ENCODE data around the gene CNIH2.

Gene CNIH2

GRCh38 chr11:66278363-66279091 lies 552 bp downstream of the CNIH2 start:
- DNase-seq = no peak

- no peak for DNase-seq
Measured at GRCh38 chr11:66279092-66279734, 1.2 kb downstream of the CNIH2 start.

- no peak for DNase-seq
Measured at GRCh38 chr11:66280428-66280827, 2.5 kb downstream of the CNIH2 start.

GRCh38 chr11:66281001-66281400 lies 3.0 kb downstream of the CNIH2 start:
- DNase-seq = no peak

- DNase-seq = no peak
Measured at GRCh38 chr11:66281776-66282467, 3.9 kb downstream of the CNIH2 start.

- DNase-seq = peak; percentile 98
Measured at GRCh38 chr11:66282468-66283455, 4.8 kb downstream of the CNIH2 start.

GRCh38 chr11:66283461-66284105 lies 5.6 kb downstream of the CNIH2 start:
- DNase-seq = no peak

GRCh38 chr11:66284526-66285078 lies 6.6 kb downstream of the CNIH2 start:
- no peak for DNase-seq

DNA sequence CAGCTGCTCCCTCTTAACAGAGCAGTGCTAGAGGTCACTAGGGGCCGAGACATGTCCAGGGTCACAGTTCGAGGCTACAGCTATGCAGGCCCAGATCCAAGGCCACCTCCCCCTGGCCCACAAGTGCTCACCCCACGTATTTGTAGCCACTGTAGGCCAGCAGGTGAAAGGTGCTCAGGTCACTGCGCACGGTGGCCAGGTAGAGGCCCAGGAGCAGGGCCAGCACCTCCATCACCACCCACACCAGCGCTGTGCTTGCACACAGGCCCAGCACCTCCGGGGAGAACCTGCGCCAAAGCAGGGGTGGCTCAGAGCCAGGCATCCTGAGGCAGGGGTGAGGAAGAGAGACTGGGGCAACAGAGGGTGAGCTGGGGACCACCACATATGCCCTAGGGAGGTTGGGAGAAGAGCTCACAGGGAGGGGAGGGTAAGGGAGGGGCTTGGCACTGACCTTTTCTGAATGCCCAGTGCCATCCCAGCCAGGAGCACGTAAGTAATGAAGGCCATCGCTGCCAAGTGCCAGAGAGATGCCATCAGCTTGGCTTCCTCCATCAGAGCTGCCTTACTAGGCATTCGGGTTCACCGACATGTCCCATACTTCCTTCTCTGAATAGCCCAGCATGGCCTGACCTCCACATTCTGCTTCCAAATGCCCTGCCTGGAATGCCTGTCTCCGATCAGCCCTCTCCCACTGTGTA lies 7.4 kb downstream of the CNIH2 start:
- DNase-seq = no peak

GRCh38 chr11:66286699-66287098 lies 8.7 kb downstream of the CNIH2 start:
- no peak for DNase-seq

- DNase-seq = no peak
Measured at GRCh38 chr11:66287211-66287888, 9.4 kb downstream of the CNIH2 start.

DNA sequence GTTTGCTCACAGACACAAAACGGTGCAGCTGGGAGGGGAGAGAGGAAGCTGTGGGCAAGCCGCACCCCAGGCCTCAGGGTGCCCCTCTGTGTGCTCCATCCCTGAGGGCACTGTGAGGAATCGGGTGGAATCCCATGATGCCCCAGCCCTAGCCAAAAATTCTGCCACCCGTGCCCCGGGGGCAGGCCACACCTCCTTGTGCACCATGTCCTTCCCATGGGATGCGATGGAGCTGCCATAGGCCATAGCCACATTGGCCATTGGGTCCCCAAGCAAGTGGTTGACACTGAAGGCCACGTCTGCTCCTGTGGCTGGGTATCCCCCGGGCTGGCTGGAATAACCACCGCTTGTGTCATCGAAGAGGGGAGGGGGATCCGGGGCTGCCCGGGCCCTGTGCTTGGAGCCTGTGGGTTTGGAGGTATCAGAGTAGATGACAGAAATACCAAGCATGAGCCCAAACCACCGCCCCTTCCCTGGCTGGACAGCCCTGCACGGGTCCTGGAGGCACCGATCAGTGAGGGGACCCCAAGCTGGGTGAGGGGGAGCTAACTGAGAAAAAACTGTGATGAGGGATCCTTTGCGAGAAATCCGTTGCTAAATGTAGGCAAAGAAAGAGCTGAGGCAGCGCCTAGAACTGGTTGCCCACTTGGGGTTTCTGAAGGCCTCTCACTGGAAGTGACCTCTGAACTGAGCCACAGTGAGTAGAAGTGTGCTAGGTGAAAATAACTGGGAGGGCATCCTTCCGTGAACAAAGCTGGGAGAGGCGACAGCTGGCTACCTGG lies 10.1 kb downstream of the CNIH2 start:
- DNase-seq = no peak

DNA sequence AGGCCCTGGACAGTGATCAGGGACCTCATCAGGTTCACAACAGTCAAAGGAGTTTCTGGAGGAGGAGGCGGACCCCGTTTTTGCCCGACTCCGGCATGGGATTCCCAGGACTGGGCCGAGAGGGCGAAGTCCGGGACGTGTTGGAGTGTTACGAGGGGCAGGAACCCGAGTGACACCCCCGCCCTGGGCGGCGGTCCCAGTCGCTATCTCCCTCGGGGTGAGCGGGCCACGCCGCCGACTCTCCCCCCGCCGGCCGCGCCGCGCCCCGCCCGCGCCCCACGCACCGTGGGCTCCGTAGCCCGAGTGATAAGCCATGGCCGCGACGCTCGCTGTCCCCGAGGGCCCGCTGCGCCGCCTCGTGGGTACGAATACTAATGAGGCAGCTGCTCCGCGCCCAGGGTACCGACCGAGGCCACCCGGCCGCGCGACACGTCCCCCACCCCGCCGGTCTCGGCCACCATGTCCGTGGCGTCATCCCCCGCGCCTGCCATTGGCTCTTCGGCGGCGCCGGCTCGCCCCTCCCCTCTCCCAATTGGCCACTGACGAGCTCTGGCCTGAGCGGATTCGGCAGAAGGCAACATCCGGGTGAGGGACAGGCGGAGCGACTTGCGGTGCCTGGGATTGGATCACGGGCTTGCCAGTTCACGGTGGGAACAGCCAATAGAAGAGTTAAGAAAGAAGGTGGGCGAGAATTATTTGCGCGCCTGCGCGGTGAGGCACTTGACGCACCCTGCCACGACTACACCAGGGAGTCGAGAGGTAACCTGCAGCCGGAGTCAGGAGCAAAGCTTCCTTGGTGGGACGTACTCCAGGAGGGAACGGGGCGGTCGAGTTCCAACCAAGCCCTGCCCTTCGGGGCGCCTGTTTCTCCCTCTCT lies 10.9 kb downstream of the CNIH2 start, which contains the start of gene YIF1A:
YIF1A (minus strand) TSS at position 473 of the 877 bp plus-strand sequence; CDS start at position 315, 158 bp downstream.
- peak; percentile 98 for DNase-seq

GRCh38 chr11:66289548-66290329 lies 11.8 kb downstream of the CNIH2 start:
- DNase-seq = no peak

- no peak for DNase-seq
Measured at GRCh38 chr11:66290330-66290621, 12.3 kb downstream of the CNIH2 start.

DNA sequence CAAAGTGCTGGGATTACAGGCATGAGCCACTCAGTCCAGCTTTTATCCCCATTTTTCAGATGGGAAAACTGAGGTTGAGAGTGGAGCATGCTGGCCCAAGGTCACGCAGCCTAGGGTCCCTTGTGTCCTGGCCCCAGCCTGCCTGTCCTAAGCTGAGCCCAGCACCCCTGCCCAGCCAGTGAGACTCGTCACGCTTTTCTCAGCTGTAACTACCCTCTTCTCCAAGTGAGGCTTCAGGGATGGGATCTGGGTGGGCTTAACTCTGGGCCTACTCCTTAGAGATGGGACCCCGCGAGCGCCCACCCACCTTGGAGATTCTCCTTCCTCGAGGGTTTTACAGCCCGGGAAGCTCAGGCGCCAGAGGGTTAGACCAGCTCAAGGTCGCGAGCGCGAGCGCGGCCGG lies 13.3 kb downstream of the CNIH2 start:
- DNase-seq = no peak

- DNase-seq = peak; percentile 43
Measured at GRCh38 chr11:66291706-66292542, 13.9 kb downstream of the CNIH2 start, which contains the start of gene TMEM151A. Gene TMEM151A (plus strand): TSS chr11:66291894. CDS start chr11:66292014, 120 bp downstream.
